NB4 (cell line): ENCODE data around the gene VCX3A.

Source experiments
- DNase-seq: peaks from one replicate; pipeline ENCODE4 v3.0.0; 2010; ENCODE audit warnings: low read depth
- H3K4me3 ChIP-seq: one replicate; pipeline ENCODE4 v1.5.1; 2011; ENCODE audit warnings: mild to moderate bottlenecking, low read depth, low read length, moderate library complexity
- CTCF ChIP-seq: IDR thresholded peaks from one replicate; pipeline ENCODE4 v1.5.1; 2012; ENCODE audit warnings: low read depth, low read length
- MAX ChIP-seq: IDR thresholded peaks from 2 replicates; pipeline ENCODE4 v1.6.1; 2011; ENCODE audit warnings: low read depth, low read length
- MYC ChIP-seq: IDR thresholded peaks from 2 replicates; pipeline ENCODE4 v1.6.1; 2011; ENCODE audit warnings: low read depth, low read length
- POLR2A ChIP-seq: IDR thresholded peaks from 2 replicates; pipeline ENCODE4 v1.6.1; 2011; ENCODE audit warnings: mild to moderate bottlenecking; ENCODE audit not compliant: insufficient read length; ENCODE audit errors: extremely low read depth

The VCX3A gene

GRCh38 chrX:6526564-6527136, 8.3 kb downstream of the VCX3A start:
- TF ChIP-seq MYC (no peak), CTCF (no peak), POLR2A (no peak), MAX (no peak)
- no peak for DNase-seq
- H3K4me3 ChIP-seq = no peak overlapping the region

- no peak overlapping the region for H3K4me3 ChIP-seq
- no peak for DNase-seq
- TF ChIP-seq CTCF (no peak), POLR2A (no peak), MAX (no peak), MYC (no peak)
These were observed 17.5 kb downstream of the VCX3A start for GRCh38 chrX:6517376-6517775.

- DNase-seq = no peak
- H3K4me3 ChIP-seq = no peak overlapping the region
- TF ChIP-seq MAX = no peak
- TF ChIP-seq MYC = no peak
- TF ChIP-seq POLR2A = no peak
- TF ChIP-seq CTCF = no peak
These were observed 28.5 kb downstream of the VCX3A start for GRCh38 chrX:6506444-6506843.

- TF ChIP-seq MYC (no peak), POLR2A (no peak), CTCF (no peak), MAX (no peak)
- no peak for DNase-seq
- no peak overlapping the region for H3K4me3 ChIP-seq
These were observed 29.0 kb downstream of the VCX3A start for GRCh38 chrX:6505960-6506359.

GRCh38 chrX:6500719-6501118, 34.2 kb downstream of the VCX3A start:
- H3K4me3 ChIP-seq = no peak overlapping the region
- TF ChIP-seq MYC (no peak), MAX (no peak), CTCF (no peak), POLR2A (no peak)
- DNase-seq = no peak
